EH (cell line): ENCODE data around the gene FBLL1.
"Not testable (repeated sequence)": the region's sequence is repeated elsewhere in the genome, so short reads cannot be mapped to it uniquely, and the experiment has no call there.

Experiments used
- DNase-seq: peaks from one replicate; pipeline ENCODE4 v3.0.0-alpha.2; 2015; ENCODE audit warnings: low read depth

FBLL1 gene

DNA sequence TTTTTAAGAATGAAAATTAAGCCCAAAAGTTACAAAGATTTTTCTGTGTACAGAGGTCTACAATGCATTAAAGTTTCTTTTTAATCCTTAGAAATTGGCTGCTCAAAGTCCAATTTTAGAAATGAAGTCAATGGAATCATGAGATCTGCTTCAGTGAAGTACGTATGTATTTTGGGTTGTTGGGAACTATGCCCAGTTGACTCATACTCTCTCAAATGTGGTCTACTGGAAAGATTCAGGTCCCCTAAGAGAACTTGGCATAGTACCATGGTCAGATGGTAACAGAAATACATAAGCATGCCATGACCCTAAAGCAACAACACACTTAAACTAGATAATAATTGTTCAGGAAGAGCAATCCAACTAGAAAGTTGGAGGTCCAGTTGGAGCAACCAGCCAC, 23.0 kb downstream of the FBLL1 start:
- peak; percentile 85 for DNase-seq

DNA sequence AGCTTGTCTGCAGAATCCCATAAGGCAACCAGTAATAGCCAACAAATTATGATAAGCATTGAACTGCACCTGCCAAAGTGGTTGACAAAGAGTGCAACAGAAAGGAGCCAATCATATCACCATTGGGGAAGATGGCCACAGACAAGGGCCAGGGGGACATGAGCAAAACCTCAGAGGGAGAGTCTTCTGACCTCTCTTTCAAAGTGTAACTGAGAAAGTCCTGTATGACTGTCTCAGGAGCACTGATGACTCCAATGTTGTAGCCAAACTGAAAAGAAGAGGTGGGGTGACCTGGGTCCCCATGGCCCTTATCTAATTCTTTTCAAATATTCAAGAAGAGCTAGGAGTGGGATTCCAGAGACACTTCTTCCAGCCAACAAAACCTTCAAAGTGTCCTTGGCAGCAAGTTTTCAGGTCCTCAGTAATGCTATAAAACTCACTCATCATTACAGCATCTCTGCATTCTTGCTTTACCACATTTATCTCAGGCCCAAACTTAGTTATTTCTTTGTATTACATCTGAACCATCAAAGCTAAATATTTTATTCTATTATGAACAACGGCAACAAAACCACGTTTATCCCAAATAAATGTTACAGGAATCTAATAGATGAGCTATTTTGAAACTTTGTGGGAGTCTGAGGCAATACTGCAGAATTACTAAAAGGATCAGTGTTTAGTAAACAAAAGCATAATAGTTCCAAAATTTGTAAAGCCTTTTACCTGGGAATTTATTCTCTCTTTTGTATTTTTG, 24.4 kb downstream of the FBLL1 start:
- DNase-seq, result no peak

DNA sequence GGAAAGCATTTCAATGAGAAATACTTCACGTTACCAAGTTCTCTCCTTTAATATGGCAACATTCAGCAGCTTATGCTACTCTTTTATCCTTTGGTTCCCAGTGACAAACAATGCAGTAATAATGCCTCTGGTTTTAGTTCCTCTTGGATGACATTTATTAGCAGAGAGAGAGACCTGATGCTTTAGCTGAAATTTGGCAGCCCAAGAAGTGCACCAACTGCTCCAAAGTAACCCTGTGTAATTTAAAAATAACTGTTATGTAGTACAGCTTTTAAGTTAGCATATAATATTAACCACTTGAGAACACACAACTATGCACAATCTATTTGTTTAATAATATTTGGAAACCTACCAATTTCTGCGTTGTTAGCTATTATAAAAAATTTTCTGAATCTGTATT, 28.3 kb downstream of the FBLL1 start:
- DNase-seq, result no peak

DNA sequence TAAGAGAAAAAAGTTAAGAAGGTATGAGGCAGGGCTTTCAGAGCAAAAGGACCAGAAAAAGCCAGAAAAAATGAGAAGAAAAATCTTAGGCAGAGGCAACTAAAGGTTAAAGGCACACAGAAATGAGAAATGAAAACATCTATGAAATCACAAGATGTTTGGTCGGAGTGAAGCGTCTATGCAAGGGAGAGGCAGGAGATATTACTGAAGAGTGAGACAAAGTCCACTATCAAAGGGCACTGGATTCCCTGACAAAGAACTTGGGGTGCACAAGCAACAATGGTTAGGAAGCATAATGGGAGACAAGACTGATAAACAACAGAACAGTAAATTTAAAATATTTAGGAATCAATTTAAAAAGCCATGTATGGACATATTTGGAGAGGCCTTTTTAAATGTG, 33.2 kb downstream of the FBLL1 start:
- no peak for DNase-seq

DNA sequence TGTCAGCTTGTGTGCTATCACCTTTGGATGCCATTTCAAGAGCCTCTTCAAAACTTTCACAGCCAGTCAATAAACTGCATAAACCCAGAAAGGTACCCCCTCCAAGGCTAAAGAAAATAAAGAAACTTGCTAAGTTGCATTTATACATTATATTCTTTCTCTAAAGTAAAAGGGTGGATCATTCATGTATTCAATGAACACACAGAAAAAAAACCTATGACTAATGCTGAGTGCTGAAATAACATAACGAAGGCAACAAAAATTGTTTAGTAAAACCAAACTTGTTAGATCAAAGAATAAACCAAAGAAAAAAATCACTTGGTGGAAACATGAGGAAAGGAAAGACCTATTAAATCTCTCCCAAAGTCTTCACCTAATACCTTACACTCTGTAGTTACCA, 34.9 kb downstream of the FBLL1 start:
- no peak for DNase-seq

DNA sequence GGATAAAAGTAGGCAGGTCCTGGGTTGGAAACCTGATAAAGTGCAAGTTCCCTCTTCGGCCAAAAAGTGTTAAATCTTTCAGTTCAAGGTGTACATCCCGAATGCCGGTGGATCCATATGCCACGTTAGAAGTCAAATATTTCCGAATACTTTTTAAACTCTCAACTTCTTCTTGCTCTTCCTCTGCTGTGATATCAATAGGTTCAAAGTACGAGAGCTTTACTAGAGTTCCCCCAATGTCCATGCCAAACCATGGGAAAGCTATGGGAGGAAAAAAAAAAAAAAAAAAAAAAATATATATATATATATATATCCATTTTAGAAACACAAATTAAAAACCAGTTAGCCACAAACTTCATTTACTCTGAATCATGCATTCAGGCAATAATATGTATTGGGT, 39.6 kb downstream of the FBLL1 start:
- DNase-seq, result no peak

DNA sequence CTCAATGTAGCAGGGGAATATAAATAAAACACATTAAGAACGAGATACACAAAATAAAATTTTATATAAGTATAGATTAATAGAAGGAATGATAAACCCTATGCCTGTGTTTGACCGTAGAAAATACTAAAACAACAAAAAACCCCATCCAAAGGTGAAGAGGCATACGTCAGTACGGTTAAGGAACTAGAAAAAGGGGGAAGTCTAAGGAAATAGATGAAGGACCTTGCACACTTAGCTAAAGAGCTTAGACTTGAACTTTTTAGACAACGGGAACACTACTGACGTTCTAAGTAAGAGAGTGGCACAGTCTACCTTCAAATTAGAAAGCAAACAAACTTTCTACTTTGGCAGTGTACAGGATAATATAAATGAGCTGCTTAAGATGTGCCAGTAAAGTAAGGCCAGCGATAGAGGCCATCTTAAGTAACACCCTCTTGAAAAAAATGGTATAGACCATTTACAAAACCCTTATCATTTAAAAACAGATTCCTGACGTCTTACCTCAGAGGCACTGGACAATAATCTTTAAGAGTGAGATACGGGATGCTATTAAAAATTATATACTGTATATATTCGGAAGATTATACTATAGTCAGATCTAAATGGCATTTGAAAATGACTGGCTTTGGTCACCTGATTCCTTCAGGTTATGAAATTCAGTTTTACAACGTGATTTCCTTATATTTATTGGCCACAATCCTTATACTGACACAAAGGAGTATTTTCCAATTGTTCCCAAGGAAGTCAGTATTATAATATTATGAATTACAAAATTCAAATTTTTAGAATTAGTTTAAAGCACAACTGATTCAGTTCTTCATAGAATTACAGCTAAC, 41.6 kb downstream of the FBLL1 start:
- no peak for DNase-seq

DNA sequence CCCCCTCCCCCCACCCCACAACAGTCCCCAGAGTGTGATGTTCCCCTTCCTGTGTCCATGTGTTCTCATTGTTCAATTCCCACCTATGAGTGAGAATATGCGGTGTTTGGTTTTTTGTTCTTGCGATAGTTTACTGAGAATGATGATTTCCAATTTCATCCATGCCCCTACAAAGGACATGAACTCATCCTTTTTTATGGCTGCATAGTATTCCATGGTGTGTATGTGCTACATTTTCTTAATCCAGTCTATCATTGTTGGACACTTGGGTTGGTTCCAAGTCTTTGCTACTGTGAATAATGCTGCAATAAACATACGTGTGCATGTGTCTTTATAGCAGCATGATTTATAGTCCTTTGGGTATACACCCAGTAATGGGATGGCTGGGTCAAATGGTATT, 44.6 kb downstream of the FBLL1 start:
- DNase-seq, result not testable (repeated sequence)

DNA sequence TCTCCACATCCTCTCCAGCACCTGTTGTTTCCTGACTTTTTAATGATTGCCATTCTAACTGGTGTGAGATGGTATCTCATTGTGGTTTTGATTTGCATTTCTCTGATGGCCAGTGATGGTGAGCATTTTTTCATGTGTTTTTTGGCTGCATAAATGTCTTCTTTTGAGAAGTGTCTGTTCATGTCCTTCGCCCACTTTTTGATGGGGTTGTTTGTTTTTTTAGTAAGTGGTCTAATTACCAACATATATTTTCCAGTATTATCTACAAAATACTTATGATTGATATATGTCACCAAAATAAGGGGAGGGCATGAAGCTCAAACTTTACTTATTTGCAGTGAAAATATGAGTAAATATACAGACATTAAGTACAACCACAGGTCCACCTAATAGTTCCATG, 45.1 kb downstream of the FBLL1 start:
- DNase-seq, result not testable (repeated sequence)

DNA sequence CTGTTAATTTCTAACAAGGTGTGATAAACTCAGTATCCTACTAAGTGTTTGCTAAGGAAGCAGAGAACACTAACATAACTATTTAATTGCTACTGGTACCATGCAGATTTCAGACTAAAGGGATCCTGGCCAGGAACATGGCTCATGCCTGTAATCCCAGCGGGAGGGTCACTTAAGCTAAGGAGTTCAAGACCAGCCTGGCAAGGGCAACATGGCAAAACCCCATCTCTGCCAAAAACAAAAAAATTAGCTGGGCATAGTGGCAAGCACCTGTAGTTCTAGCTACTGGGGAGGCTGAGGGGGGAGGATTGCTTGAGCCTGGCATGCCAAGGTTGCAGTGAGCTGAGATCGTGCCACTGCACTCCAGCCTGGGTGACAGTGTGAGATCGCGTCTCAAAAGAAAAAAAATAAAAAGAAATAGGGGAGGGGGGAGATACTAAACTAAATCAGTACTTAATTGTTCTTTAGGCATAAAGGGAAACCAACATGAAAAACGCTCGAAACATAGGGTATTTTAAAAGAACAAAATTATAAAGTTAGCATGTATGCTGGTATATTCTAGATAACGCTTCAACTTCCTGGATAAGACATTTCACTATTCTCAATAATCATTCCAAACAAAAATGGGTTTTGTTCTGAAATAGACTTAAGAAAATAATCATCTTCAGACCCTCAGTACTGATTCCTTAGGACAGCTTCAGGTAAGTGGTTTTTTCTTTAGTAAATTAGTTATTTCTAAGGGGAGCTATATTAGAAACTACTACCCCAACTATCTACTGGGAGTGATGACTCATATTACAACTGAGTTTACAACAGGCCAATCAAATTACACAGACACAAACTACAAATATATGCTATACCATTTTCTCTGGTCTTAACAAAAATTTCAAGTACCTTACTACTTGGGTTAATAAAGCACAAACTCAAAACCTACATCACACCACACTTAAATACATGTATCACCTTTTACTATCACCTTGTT, 46.6 kb downstream of the FBLL1 start:
- DNase-seq, result no peak

DNA sequence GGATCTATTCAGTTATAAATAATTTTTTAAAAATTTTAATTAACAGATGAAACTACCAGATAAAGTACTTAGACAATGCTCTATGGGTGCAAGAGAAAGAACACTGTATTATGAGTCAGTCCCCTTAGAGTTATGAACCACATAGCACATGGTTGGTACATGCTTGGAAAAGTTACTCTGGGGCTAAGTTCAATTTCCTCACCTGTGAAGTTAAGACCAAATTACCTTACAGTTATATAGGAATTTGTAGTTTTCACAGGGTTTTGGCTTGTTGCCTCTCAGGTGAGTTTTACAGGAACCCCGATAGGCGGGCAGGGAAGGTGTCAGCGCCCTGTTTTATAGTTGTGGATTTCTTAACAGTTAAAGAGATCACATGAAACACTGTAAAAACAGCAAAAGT, 48.9 kb downstream of the FBLL1 start:
- DNase-seq, result peak; percentile 28

DNA sequence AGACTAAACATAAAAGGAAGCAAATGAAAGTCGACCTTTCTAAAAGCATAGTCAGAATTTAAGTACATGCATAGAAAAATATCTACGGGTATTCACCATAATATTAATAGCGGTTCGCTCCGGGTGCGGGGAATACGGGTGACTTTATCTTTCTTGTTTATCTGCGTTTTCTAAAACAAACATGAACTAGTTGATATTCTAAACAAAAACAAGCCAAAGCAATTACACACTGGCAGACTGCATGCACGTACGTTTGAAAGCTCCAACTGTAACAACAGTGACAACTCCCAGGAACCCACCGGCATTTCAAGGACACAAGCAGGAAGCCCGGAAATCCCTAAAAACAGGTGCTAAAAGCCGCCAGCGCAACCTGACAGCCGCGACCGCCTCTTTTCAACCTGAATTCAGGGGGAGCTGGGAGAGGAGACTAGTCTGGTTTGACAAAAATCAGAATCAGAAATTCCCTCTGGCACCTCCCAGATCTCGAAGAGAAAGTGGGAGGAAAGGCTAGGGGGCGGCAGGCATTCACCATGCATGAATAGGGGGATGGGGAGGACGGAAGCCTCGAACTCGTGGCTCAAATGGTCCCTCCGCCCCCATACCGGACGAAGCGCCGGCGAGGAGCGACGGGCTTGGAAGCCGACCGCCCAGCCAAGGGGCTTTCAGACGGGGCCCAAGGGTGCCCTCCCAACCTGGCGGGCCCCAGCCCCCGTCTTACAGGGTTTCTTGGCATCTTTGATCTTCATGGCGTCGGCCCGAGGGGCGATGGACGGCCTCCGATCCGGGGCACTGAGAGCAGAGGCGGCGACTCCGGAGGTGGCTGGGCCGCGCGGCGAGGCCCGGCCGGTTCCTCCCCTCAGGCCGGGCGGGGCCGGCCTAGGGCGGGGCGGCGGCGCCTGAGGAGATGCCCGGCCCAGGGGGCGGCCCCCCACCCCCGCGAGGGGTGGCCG, 49.7 kb downstream of the FBLL1 start, which contains the start of gene PANK3:
TSS of gene PANK3 (minus strand) at position 831 of the 950 bp plus-strand sequence. CDS start at position 746, 85 bp downstream.
- peak; percentile 3 for DNase-seq

DNA sequence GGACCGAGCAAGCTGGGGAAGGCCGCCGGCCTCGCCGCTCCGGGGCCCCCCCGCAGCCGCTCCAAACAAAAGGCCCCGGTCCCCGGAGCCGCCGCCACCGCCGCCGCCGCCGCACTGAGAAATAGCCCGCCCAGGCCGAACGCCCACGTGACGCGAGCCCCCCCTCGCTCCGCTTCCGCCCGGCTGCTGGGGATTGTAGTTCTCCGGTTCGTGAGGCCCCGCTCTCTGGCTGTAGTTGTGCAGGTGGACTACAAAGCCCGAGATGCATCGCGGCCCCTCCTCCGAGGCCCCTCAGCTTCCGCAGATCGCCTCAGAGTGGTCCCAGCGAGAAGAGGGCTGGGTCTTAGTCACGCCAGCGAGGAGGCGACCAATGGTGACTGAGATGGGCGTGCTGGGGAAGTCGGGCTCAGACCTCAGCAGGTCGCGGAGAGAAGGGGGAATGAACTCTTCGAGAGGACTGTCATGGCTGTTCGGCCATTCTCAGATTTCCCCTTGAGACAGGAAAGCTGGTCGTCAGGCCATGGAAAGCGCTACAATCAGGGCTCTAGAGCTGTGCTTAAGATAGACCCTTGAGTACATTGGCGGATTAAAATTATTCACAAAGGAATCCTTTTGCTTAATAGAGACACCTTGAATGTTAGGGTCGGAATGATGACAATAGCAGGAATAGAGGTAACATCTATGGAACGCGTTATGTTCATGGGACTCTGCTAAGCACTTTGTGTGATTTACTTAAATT, 50.6 kb downstream of the FBLL1 start:
- DNase-seq, result peak; percentile 100

DNA sequence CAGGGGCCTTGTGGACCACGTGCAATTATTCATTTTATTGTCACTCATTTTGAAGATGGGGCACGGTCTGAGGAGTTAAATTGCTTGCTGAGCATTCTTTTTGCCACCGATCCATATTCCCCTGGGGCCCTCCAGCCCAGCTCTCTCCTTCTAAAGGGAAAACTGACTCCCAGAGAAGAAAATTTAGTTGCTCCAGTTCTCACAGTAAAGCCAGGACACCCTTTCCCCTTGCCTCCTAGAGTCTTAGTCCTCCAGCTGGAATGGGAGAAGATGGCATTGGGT, 51.1 kb downstream of the FBLL1 start:
- DNase-seq, result no peak
